Renal cortex interstitium (tissue), 15 donors: ENCODE results near the gene KNOP1. TPM values are rescaled to one million over a fixed set of nuclear protein-coding genes. Genes with fewer than 3 reads are reported as not detected.

Experiments
- DNase-seq, 11 donors: peaks; one replicate each; pipeline ENCODE4 v3.0.0-alpha.2; 2013; ENCODE audit warnings: low read depth in 9 of 11, low spot score in 4 of 11; ENCODE audit errors: extremely low read depth in 1 of 11
- long read RNA-seq, 16 experiments: transcript quantifications; one replicate each; lab custom pipeline, GENCODE V29; 2026
- polyA plus RNA-seq, 3 donors: library from polyadenylated mRNA; unstranded; fragments of 120-200 nt; gene quantifications; one replicate each; pipeline ENCODE4 v1.2.1, GENCODE V29; 2013; ENCODE audit not compliant: insufficient read length in 3 of 3

Gene KNOP1, protein sequence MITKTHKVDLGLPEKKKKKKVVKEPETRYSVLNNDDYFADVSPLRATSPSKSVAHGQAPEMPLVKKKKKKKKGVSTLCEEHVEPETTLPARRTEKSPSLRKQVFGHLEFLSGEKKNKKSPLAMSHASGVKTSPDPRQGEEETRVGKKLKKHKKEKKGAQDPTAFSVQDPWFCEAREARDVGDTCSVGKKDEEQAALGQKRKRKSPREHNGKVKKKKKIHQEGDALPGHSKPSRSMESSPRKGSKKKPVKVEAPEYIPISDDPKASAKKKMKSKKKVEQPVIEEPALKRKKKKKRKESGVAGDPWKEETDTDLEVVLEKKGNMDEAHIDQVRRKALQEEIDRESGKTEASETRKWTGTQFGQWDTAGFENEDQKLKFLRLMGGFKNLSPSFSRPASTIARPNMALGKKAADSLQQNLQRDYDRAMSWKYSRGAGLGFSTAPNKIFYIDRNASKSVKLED
- 10 to 100 TPM; 45.0 to 49.1 (median 48.7) TPM for polyA plus RNA-seq
- long read RNA-seq, donor 1, partial matches to known transcripts = 39 of 48 reads
- long read RNA-seq, donor 1, other reads (novel, unspliced or antisense) = 8 of 48 reads
- long read RNA-seq, donor 2, partial matches to known transcripts = 20 of 21 reads
- long read RNA-seq, donor 2, other reads (novel, unspliced or antisense) = 0 of 21 reads
- long read RNA-seq, donor 3, full-length matches to known transcripts = 6 of 31 reads
- long read RNA-seq, donor 3, partial matches to known transcripts = 25 of 31 reads
- long read RNA-seq, donor 3, other reads (novel, unspliced or antisense) = 0 of 31 reads
- long read RNA-seq, donor 4, full-length matches to known transcripts = 9 of 43 reads
- long read RNA-seq, donor 4, partial matches to known transcripts = 34 of 43 reads
- long read RNA-seq, donor 4, other reads (novel, unspliced or antisense) = 0 of 43 reads
- long read RNA-seq, donor 5 = 0 reads
- long read RNA-seq, donor 6, full-length matches to known transcripts = 4 of 37 reads
- long read RNA-seq, donor 6, partial matches to known transcripts = 28 of 37 reads
- long read RNA-seq, donor 6, other reads (novel, unspliced or antisense) = 5 of 37 reads
- long read RNA-seq, donor 7, full-length matches to known transcripts = 2 of 40 reads
- long read RNA-seq, donor 7, partial matches to known transcripts = 38 of 40 reads
- long read RNA-seq, donor 7, other reads (novel, unspliced or antisense) = 0 of 40 reads
- long read RNA-seq, donor 8 = 0 reads
- long read RNA-seq, donor 9, full-length matches to known transcripts = 4 of 21 reads
- long read RNA-seq, donor 9, partial matches to known transcripts = 17 of 21 reads
- long read RNA-seq, donor 9, other reads (novel, unspliced or antisense) = 0 of 21 reads
- long read RNA-seq, donor 10, partial matches to known transcripts = 13 of 13 reads
- long read RNA-seq, donor 10, other reads (novel, unspliced or antisense) = 0 of 13 reads
- long read RNA-seq, donor 11, full-length matches to known transcripts = 6 of 17 reads
- long read RNA-seq, donor 11, partial matches to known transcripts = 11 of 17 reads
- long read RNA-seq, donor 11, other reads (novel, unspliced or antisense) = 0 of 17 reads
- long read RNA-seq, donor 12, partial matches to known transcripts = 15 of 16 reads
- long read RNA-seq, donor 12, other reads (novel, unspliced or antisense) = 0 of 16 reads
- long read RNA-seq, donor 13 = 0 reads
- long read RNA-seq, donor 14, full-length matches to known transcripts = 2 of 14 reads
- long read RNA-seq, donor 14, partial matches to known transcripts = 12 of 14 reads
- long read RNA-seq, donor 14, other reads (novel, unspliced or antisense) = 0 of 14 reads
- long read RNA-seq, donor 15, full-length matches to known transcripts = 3 of 3 reads
- long read RNA-seq, donor 15, partial matches to known transcripts = 0 of 3 reads
- long read RNA-seq, donor 15, other reads (novel, unspliced or antisense) = 0 of 3 reads
- long read RNA-seq, donor 16, full-length matches to known transcripts = 22 of 65 reads
- long read RNA-seq, donor 16, partial matches to known transcripts = 43 of 65 reads
- long read RNA-seq, donor 16, other reads (novel, unspliced or antisense) = 0 of 65 reads

DNA sequence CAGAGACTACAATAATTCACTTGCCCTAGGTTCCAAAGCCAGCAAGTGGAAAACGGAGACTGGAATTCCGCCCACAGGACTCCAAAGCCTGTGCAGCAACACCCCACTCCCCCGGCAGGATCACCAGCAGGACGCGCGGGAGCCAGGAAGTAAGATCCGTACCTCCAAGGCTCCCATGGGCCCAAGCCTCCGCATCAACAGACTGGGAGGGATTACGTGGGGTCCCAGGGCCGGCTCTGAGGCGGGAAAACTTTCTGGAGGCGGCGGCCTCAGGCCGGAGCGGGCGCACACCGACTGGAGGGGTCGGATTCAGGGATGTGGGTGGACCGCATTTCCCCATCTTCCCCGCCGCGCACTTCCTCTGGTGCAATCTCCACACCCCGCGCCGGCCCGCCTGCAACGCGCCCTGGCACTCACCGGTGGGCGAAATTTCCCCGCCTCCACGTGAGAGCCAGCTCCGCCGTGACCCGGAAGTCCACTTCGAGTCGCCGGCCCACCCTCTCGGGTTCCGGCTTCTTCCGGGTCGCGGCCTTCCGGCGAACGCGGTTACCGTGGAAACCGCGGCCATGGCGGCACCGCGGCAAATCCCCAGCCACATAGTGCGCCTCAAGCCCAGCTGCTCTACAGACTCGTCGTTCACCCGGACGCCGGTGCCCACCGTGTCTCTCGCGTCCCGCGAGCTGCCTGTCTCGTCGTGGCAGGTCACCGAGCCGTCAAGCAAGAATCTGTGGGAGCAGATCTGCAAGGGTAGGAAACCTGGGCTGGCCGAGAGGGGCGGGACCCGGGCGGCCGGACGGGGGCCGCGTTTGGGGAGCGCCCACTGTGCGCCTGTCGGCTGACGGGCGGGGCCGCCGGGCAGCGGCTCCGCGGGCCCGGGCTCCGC, at the start of gene KNOP1, which contains the start of gene IQCK:
Gene KNOP1, minus strand, starts transcription at position 487 of the 883 bp plus-strand sequence. CDS start 3,192 bp downstream, outside the sequence.
Gene IQCK, plus strand, starts transcription at position 531 of the 883 bp plus-strand sequence. Its CDS starts 36 bp downstream, at position 567.
- peak; percentile 79 to 91 (median 87) for DNase-seq

GRCh38 chr16:19767497-19767896, 49.5 kb upstream of the KNOP1 start:
- DNase-seq = no peak

DNA sequence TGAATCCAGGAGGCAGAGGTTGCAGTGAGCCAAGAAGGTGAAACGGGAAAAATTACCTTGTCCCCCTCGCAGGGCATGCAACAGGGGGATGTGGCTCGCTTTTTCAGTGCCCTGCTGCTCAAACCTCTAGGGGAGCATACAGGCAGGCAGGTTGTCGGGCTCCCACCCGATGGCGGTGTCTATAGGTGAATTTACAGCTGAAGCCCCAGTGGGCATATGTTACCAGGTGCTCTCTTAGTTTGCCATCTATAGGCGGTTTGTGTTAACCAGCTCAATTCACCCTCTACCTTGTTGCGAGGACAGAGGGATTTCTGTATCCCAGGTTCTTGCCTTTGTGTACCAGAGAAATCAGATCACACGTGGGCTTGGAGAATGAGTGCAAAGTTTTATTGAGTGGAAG, 49.0 kb upstream of the KNOP1 start:
- no peak for DNase-seq

GRCh38 chr16:19766554-19766884, 48.5 kb upstream of the KNOP1 start:
- DNase-seq = no peak

DNA sequence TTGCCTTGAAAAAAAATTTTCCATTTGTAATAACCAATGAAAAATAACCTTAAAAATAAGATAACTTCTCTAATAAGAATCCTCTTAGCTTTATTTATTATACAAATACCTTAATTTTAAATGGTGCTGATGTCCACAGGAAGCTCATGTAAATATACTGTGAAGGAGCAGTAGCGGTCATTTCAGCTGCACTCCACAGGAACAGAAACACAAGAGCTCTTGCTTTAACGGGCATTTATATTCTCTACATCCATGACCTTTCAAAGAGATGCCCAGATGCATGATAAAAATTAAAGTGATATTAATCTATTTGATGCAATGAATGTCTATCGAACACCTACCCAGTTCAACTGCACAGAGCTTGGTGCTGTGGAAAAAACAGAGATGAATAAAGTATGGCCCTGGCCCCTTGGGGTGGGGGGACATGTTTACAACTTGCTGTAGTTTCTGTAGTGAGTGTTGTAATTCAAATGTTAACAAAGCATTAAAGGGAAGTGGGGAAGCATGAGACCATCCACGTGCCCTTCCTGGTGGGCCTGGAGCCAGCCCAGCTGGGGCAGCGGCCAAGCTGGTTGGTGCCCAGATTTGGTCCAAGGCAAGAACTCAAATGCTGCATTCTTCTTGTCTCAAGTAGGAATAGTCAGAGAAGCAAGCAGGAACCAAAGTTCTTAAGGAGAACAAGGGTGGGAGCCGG, 48.0 kb upstream of the KNOP1 start:
- DNase-seq = no peak

- no peak for DNase-seq
Observed at GRCh38 chr16:19760356-19761060, 42.5 kb upstream of the KNOP1 start.

GRCh38 chr16:19757762-19758595, 40.0 kb upstream of the KNOP1 start:
- no peak for DNase-seq

- DNase-seq = no peak
Observed at GRCh38 chr16:19757026-19757425, 39.0 kb upstream of the KNOP1 start.

DNA sequence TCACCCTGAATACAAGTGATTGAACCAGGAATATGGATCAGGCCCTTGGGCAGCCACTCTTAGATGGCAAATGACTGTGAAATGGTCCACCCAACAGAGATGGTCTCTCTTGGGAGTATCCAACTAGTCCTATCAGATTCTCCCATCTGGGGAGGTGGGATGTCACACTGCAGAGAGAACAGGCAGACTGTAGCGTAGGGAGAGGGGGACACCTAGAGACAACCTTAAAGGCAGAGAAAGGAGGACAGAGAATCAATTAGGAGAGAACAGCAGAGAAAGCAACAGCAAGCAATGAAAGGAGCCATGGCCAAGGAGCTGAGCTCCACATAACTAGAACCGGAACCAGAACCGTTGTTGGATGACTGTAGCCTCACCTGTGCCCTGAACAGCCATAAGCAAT, 37.2 kb upstream of the KNOP1 start:
- no peak for DNase-seq

GRCh38 chr16:19754644-19755036, 36.6 kb upstream of the KNOP1 start:
- DNase-seq = no peak

DNA sequence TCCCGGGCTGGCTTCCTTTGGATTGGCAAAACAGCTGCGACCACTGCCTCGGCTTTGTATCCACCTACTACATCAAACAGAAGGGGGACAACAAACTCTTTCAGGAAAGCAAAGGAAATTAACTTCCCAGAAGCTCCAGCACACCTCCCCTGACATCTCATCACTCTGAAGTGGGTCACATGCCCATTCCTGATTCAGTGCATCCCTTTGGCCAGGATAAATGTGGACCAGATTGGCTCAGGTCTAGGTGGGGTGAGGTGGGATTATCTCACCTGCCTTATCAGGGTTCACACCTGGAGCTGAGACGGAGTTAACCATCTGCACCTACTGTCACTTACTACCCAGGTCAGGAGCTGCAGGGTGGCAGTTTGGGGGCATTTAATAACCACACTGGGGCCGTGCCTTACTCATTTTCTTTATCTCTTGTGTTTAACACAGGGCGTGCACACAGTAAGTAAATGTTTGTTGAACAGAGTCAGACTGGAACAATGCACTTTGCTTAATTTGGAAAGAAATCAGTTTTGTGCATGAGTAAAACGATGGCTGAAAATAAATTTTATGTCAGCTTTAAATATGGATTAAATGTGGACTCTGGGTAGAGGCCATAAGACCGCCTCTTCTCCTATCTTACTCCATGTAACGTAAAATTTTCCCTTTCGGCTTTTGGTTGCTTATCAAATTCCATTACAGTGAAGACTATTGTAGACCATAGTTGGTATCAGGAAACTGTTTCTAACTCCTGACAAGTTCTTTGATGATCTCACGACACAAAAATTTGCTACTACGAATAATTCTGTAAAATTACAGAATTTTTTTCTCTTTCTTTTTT, 36.0 kb upstream of the KNOP1 start:
- DNase-seq = no peak

DNA sequence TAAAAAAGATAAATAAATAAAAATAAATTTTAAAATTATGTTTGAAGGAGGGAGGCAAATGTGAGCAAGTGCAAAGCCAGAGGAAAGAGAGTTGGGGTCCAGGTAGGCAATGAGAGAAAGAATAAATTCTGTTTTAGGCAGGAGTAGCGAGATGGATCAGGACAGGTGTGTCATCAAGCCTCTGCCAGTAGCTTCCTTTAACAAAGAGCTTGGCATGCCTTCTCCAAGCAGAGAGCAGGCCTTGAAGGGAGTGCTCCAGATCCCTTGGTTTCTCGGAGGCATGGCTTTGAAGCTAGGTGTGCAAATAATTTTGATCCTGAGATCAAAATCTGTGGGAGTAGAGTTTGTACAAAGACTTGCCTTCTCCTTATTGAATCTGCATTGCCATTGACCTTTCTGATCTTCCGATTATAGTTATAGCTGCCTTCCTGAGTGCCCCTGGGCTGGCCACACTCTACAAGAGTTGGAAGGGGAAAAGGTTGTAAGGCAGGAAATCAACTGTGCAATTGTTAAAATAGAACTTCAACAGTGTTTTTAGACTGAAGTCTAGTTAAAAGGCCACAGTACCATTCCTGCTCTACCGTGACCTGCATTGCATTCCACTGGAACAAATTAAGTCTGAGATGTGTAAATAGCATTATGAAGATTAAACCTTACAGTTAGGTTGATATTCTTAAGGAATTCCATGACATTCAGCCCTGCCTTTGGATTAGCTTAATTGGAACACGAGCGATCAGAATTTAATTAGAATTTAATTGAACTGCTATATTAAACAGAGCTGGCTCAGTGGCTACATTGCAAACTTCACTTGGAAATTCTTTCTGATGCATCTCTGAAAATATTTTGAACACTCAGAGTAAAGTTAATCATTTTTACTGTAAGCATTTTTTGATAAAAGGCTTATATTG, 33.7 kb upstream of the KNOP1 start:
- DNase-seq = no peak

- DNase-seq = no peak
Observed at GRCh38 chr16:19749571-19750080, 31.6 kb upstream of the KNOP1 start.
